IMR-90 (cell line): ENCODE results near the gene SNRPB2. TPM values are rescaled to one million over a fixed set of nuclear protein-coding genes. Genes with fewer than 3 reads are reported as not detected.

Source experiments
- ATAC-seq: fragments of 200-7000 bp; cut with Tn5 transposase; 2 replicates; pipeline ENCODE4 v1.9.1; 2020; ENCODE audit warnings: low read depth, mild to moderate bottlenecking, moderate library complexity
- BruUV-seq: library from RNA; stranded (reverse); fragments of 400-500 nt; replicated peaks from 2 replicates; lab custom pipeline; 2021; lab: Mats Ljungman, UMichigan
- CTCF ChIA-PET: fragments of 300-600 bp; formaldehyde crosslinking; extraction: SDS; loops from one replicate; lab custom pipeline; 2021; ENCODE audit warnings: antibody characterized with exemption; lab: Yijun Ruan, JAX
- POLR2A ChIA-PET: fragments of 300-600 bp; sonication (Branson Sonifier 250); formaldehyde crosslinking; loops from one replicate; lab custom pipeline; 2022; ENCODE audit warnings: antibody characterized with exemption; ENCODE audit not compliant: unreplicated experiment; lab: Charles Lee
- DNase-seq: peaks from one replicate; pipeline ENCODE4 v3.0.0; 2013
- H2AFZ ChIP-seq: replicated peaks from 2 replicates; pipeline ENCODE3; 2013; ENCODE audit warnings: low read length, mild to moderate bottlenecking; ENCODE audit not compliant: poor library complexity
- H2AK5ac ChIP-seq: 2 replicates; pipeline ENCODE4 v1.6.1; 2013; ENCODE audit warnings: low read depth, low read length, inconsistent platforms
- H2AK9ac ChIP-seq: replicated peaks from 2 replicates; pipeline ENCODE3; 2013; ENCODE audit warnings: mild to moderate bottlenecking, low read depth, low read length, moderate library complexity; ENCODE audit not compliant: poor library complexity
- H2BK120ac ChIP-seq: 2 replicates; pipeline ENCODE4 v1.6.1; 2013; ENCODE audit warnings: low read depth, low read length, inconsistent platforms
- H2BK15ac ChIP-seq: 3 replicates; pipeline ENCODE4 v1.6.1; 2013; ENCODE audit warnings: low read depth, low read length, inconsistent platforms
- H2BK20ac ChIP-seq: 2 replicates; pipeline ENCODE4 v1.6.1; 2013; ENCODE audit warnings: low read depth, mild to moderate bottlenecking, inconsistent platforms, low read length, moderate library complexity
- H2BK5ac ChIP-seq: 2 replicates; pipeline ENCODE4 v1.6.1; 2013; ENCODE audit warnings: mild to moderate bottlenecking, low read depth, low read length, inconsistent platforms; ENCODE audit not compliant: poor library complexity, severe bottlenecking
- H3K14ac ChIP-seq: replicated peaks from 2 replicates; pipeline ENCODE4 v1.6.1; 2013; ENCODE audit warnings: low read depth, low read length, inconsistent platforms
- H3K18ac ChIP-seq: 2 replicates; pipeline ENCODE4 v1.6.1; 2013; ENCODE audit warnings: low read depth, low read length, control low read depth
- H3K23ac ChIP-seq: 2 replicates; pipeline ENCODE4 v1.6.1; 2013; ENCODE audit warnings: low read depth, low read length, inconsistent platforms
- H3K27ac ChIP-seq: 2 replicates; pipeline ENCODE4 v1.5.1; 2013; ENCODE audit warnings: mild to moderate bottlenecking, control low read depth, low read length; ENCODE audit not compliant: insufficient read depth
- H3K27me3 ChIP-seq: 2 replicates; pipeline ENCODE4 v1.6.1; 2013; ENCODE audit warnings: low read length; ENCODE audit not compliant: control insufficient read depth, insufficient read depth
- H3K36me3 ChIP-seq: 2 replicates; pipeline ENCODE4 v1.6.1; 2013; ENCODE audit warnings: low read length, mixed read lengths; ENCODE audit not compliant: control insufficient read depth, insufficient read depth
- H3K4ac ChIP-seq: 2 replicates; pipeline ENCODE4 v1.6.1; 2013; ENCODE audit warnings: low read depth, low read length, inconsistent platforms
- H3K4me1 ChIP-seq: 2 replicates; pipeline ENCODE4 v1.6.1; 2013; ENCODE audit warnings: low read length, mixed read lengths; ENCODE audit not compliant: control insufficient read depth, insufficient read depth
- H3K4me2 ChIP-seq: 2 replicates; pipeline ENCODE4 v1.6.1; 2013; ENCODE audit warnings: low read depth, mild to moderate bottlenecking, control low read depth, low read length, moderate library complexity
- H3K4me3 ChIP-seq: 2 replicates; pipeline ENCODE4 v1.5.1; 2013; ENCODE audit warnings: low read depth, mild to moderate bottlenecking, control low read depth, low read length, moderate library complexity; ENCODE audit not compliant: insufficient read depth
- H3K56ac ChIP-seq: 2 replicates; pipeline ENCODE4 v1.6.1; 2013; ENCODE audit warnings: low read length, inconsistent platforms; ENCODE audit not compliant: insufficient read depth; ENCODE audit errors: extremely low read depth
- H3K79me1 ChIP-seq, 2 experiments: 2 replicates each; pipeline ENCODE4 v1.6.1; 2013; ENCODE audit warnings: low read length in 2 of 2, inconsistent platforms in 1 of 2, low read depth in 1 of 2
- H3K9ac ChIP-seq: 2 replicates; pipeline ENCODE4 v1.6.1; 2013; ENCODE audit warnings: low read depth, low read length, control low read depth
- H3K9me1 ChIP-seq: 2 replicates; pipeline ENCODE4 v1.6.1; 2013; ENCODE audit warnings: low read length, inconsistent platforms; ENCODE audit not compliant: insufficient read depth
- H3K9me3 ChIP-seq: 2 replicates; pipeline ENCODE4 v1.6.1; 2013; ENCODE audit warnings: low read length; ENCODE audit not compliant: control insufficient read depth, insufficient read depth
- H4K20me1 ChIP-seq: 2 replicates; pipeline ENCODE4 v1.6.1; 2013; ENCODE audit warnings: low read length, inconsistent platforms; ENCODE audit not compliant: insufficient read depth
- H4K5ac ChIP-seq: 2 replicates; pipeline ENCODE4 v1.6.1; 2013; ENCODE audit warnings: mild to moderate bottlenecking, low read depth, low read length, control low read depth
- H4K8ac ChIP-seq, 2 experiments: 2 replicates each; pipeline ENCODE4 v1.6.1; 2013; ENCODE audit warnings: low read depth in 2 of 2, low read length in 2 of 2, control low read depth in 1 of 2, inconsistent platforms in 1 of 2
- H4K91ac ChIP-seq: 2 replicates; pipeline ENCODE4 v1.6.1; 2013; ENCODE audit warnings: low read depth, low read length, inconsistent platforms; ENCODE audit not compliant: insufficient read depth
- BHLHE40 ChIP-seq: fragments of 150-350 bp; IDR thresholded peaks from 2 replicates; pipeline ENCODE4 v1.6.1; 2016; ENCODE audit warnings: mild to moderate bottlenecking, low read depth, low read length
- CEBPB ChIP-seq: IDR thresholded peaks from 2 replicates; pipeline ENCODE4 v1.6.1; 2012; ENCODE audit warnings: low read depth, low read length, improper control_type of control experiment
- CHD1 ChIP-seq: IDR thresholded peaks from 2 replicates; pipeline ENCODE4 v1.6.1; 2012; ENCODE audit warnings: low read depth, low read length, improper control_type of control experiment
- CTCF ChIP-seq: conservative IDR thresholded peaks from 2 replicates; pipeline ENCODE4 v1.5.1; 2012; ENCODE audit warnings: mild to moderate bottlenecking, low read depth, low read length, improper control_type of control experiment
- ELK1 ChIP-seq: fragments of 150-350 bp; IDR thresholded peaks from 2 replicates; pipeline ENCODE4 v1.6.1; 2016; ENCODE audit warnings: low read depth, mild to moderate bottlenecking, low read length, moderate library complexity, borderline replicate concordance
- FOS ChIP-seq: fragments of 150-350 bp; IDR thresholded peaks from 2 replicates; pipeline ENCODE4 v1.6.1; 2016; ENCODE audit warnings: low read depth, low read length
- MAFK ChIP-seq: IDR thresholded peaks from 2 replicates; pipeline ENCODE4 v1.6.1; 2012; ENCODE audit warnings: low read depth, low read length, improper control_type of control experiment
- MAZ ChIP-seq: IDR thresholded peaks from 2 replicates; pipeline ENCODE4 v1.6.1; 2012; ENCODE audit warnings: low read depth, mild to moderate bottlenecking, low read length, improper control_type of control experiment, moderate library complexity, borderline replicate concordance
- MXI1 ChIP-seq: IDR thresholded peaks from 2 replicates; pipeline ENCODE4 v1.6.1; 2012; ENCODE audit warnings: low read depth, mild to moderate bottlenecking, low read length, moderate library complexity, borderline replicate concordance
- NFE2L2 ChIP-seq: fragments of 150-350 bp; IDR thresholded peaks from 2 replicates; pipeline ENCODE4 v1.6.1; 2016; ENCODE audit warnings: low read depth, mild to moderate bottlenecking, low read length
- POLR2A ChIP-seq: IDR thresholded peaks from 2 replicates; pipeline ENCODE4 v1.6.1; 2012; ENCODE audit warnings: mild to moderate bottlenecking, low read depth, low read length
- RAD21 ChIP-seq: IDR thresholded peaks from 2 replicates; pipeline ENCODE4 v1.6.1; 2012; ENCODE audit warnings: low read length, improper control_type of control experiment
- RCOR1 ChIP-seq: IDR thresholded peaks from 2 replicates; pipeline ENCODE4 v1.6.1; 2012; ENCODE audit warnings: mild to moderate bottlenecking, low read length, improper control_type of control experiment; ENCODE audit not compliant: insufficient replicate concordance
- RFX5 ChIP-seq: IDR thresholded peaks from 2 replicates; pipeline ENCODE4 v1.8.0; 2012; ENCODE audit warnings: low read depth, mild to moderate bottlenecking, low read length, moderate library complexity
- SMC3 ChIP-seq: fragments of 150-350 bp; IDR thresholded peaks from 2 replicates; pipeline ENCODE4 v1.6.1; 2016; ENCODE audit warnings: low read depth, mild to moderate bottlenecking, antibody characterized with exemption, low read length, moderate library complexity
- USF2 ChIP-seq: fragments of 150-350 bp; IDR thresholded peaks from 2 replicates; pipeline ENCODE4 v1.6.1; 2017; ENCODE audit warnings: mild to moderate bottlenecking, antibody characterized with exemption, low read length, low read depth
- WGBS, 2 experiments: methylation state at CpG; one replicate each; pipeline versions ENCODE4 v1.1.5 to v1.1.7; 2013; ENCODE audit warnings: missing lambda C conversion rate in 2 of 2; ENCODE audit not compliant: insufficient read length in 1 of 2; ENCODE audit errors: extremely low coverage in 2 of 2; 5-methylcytosine and 5-hydroxymethylcytosine counted together
- dilution Hi-C: fragments of 300-500 bp; cut with HindIII; formaldehyde crosslinking; loops from one replicate; pipeline ENCODE4 v1.14.3; 2018; ENCODE audit warnings: low sequenced_read_pairs; ENCODE audit not compliant: unreplicated experiment
- in situ Hi-C: fragments of 300-500 bp; cut with MboI; formaldehyde crosslinking; loops from 3 replicates; pipeline ENCODE4 v1.14.3; 2019; ENCODE audit warnings: low sequenced_read_pairs, inconsistent platforms, mixed read lengths
- intact Hi-C: fragments of 100-400 bp; cut with micrococcal nuclease; formaldehyde crosslinking; loops from 2 replicates; pipeline ENCODE4 v1.10.0; 2022
- polyA plus RNA-seq, 3 experiments: library from polyadenylated mRNA; depleted of rRNA; stranded (reverse); fragments of >200 nt; gene quantifications; 2 replicates each; pipeline ENCODE4 v1.2.3, GENCODE V29; 2012; ENCODE audit warnings: low replicate concordance in 1 of 3
- total RNA-seq: library from RNA; depleted of rRNA; stranded (reverse); fragments of >200 nt; gene quantifications from 2 replicates; pipeline ENCODE4 v1.2.3, GENCODE V29; 2012

SNRPB2 gene
- total and polyA plus RNA-seq, 2 of the 4 experiments (the other 2 are of a cell fraction), result 27.1 to 65.6 TPM

- ATAC-seq (no peak), DNase-seq (no peak)
- H3K23ac ChIP-seq, result no peak overlapping the region
- H2BK120ac ChIP-seq, result no peak overlapping the region
- CTCF ChIA-PET, result no interaction called here
- no peak overlapping the region for H3K4ac ChIP-seq
- H2BK5ac ChIP-seq, result no peak overlapping the region
- no peak overlapping the region for H3K4me3 ChIP-seq
- H3K79me1 ChIP-seq, result no peaks in the 10 kb centered on the region
- intact Hi-C loops (no loop called here), dilution Hi-C loops (no loop called here), in situ Hi-C loops (no loop called here)
- H3K14ac ChIP-seq, result no peak overlapping the region
- no peaks in the 10 kb centered on the region for H3K9me1 ChIP-seq
- H2BK20ac ChIP-seq, result no peak overlapping the region
- H2AFZ ChIP-seq, result no peak overlapping the region
- H4K8ac ChIP-seq, result no peak overlapping the region
- H3K27me3 ChIP-seq, result peaks cover 2% of the 10 kb centered on the region
- 14% methylated on average over 3 of the region's 4 CpGs; no CpG with 5 or more reads in 1 of the 2 experiments for WGBS, 2 experiments
- H2BK15ac ChIP-seq, result no peak overlapping the region
- H3K27ac ChIP-seq, result no peak overlapping the region
- no peak overlapping the region for H2AK9ac ChIP-seq
- no peak overlapping the region for H3K9ac ChIP-seq
- H3K36me3 ChIP-seq, result no peaks in the 10 kb centered on the region
- H3K4me1 ChIP-seq, result no peaks in the 10 kb centered on the region
- no peak for TF ChIP-seq MAZ
- TF ChIP-seq RFX5, result no peak
- TF ChIP-seq CEBPB, result no peak
- TF ChIP-seq CHD1, result no peak
- TF ChIP-seq NFE2L2, result no peak
- no peak for TF ChIP-seq MXI1
- no peak for TF ChIP-seq MAFK
- no peak for TF ChIP-seq SMC3
- no peak for TF ChIP-seq RCOR1
- TF ChIP-seq RAD21, result no peak
- TF ChIP-seq POLR2A, result no peak
- no peak for TF ChIP-seq BHLHE40
- TF ChIP-seq USF2, result no peak
- TF ChIP-seq FOS, result no peak
- TF ChIP-seq CTCF, result no peak
- TF ChIP-seq ELK1, result no peak
- no peak overlapping the region for H2AK5ac ChIP-seq
- H4K91ac ChIP-seq, result no peak overlapping the region
- H3K56ac ChIP-seq, result no peak overlapping the region
- no peak overlapping the region for H4K5ac ChIP-seq
- H3K18ac ChIP-seq, result no peak overlapping the region
- no peaks in the 10 kb centered on the region for H4K20me1 ChIP-seq
- H3K4me2 ChIP-seq, result no peak overlapping the region
- BruUV-seq, result no TSS peak
- H3K9me3 ChIP-seq, result no peaks in the 10 kb centered on the region
- POLR2A ChIA-PET, result no interaction called here
Measured at GRCh38 chr20:16764560-16764959, 34.7 kb downstream of the SNRPB2 start.
